ENCODE measurements around the gene B4GALNT4.
A peak's percentile ranks its signal among the peaks of the same experiment; 100 is the strongest.
"Not testable (repeated sequence)": the region's sequence is repeated elsewhere in the genome, so short reads cannot be mapped to it uniquely, and the experiment has no call there.

B4GALNT4 gene

DNA sequence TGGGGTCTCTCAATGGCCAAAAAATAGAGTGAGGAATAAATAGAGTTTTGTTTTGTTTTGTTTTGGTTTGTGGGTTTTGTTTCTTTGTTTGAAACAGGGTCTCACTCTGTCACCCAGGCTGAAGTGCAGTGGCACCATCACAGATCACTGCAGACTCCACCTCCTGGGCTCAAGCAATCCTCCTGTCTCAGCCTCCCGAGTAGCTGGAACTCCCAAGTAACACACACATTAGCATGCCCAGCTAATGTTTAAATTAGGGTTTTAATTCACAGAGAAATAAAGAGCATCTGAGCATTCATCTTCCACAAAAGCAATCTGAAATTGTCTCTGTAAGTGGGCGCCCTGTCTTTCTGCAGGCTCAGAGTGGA is 39.4 kb upstream of the B4GALNT4 start:
- no peak for DNase-seq (ENCODE audit: insufficient read length, low spot score)
- FAIRE-seq = no peak
- TF ChIP-seq PAX5 (IDR thresholded peaks at IDR 0.05; ENCODE audit: insufficient read depth, low read length, severe bottlenecking) (no peak), SPI1 (IDR thresholded peaks at IDR 0.05; ENCODE audit: low read depth, low read length) (no peak), POLR2A (IDR thresholded peaks at IDR 0.05; ENCODE audit: low read depth, low read length) (no peak), TAF1 (IDR thresholded peaks at IDR 0.05; ENCODE audit: low read depth, low read length) (no peak), POLR2AphosphoS5 (IDR thresholded peaks at IDR 0.05; ENCODE audit: low read depth, low read length) (no peak), POU2F2 (IDR thresholded peaks at IDR 0.05; ENCODE audit: low read depth, low read length) (no peak)

DNA sequence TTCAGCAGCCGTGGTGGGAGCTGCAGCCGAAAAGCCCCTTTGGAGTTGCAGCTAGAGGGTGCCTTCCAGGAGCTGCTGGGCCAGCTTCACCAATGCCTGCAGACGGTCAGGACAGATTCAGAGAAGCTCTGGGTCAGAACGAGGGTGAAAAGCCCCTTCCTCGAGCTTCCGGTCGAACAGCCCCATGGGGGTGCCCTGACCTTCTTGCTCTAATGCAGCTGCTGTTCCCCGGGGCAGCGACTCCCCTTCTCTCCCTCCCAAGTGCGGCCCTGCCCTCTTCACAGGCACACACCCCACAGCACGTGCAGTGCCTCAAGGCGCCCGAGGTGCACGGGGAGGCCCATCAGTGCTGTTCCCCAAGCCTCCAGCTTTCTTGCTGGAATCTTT is 39.0 kb upstream of the B4GALNT4 start:
- DNase-seq (ENCODE audit: insufficient read length, low spot score) = no peak
- TF ChIP-seq SPI1 (IDR thresholded peaks at IDR 0.05; ENCODE audit: low read depth, low read length) (no peak), TAF1 (IDR thresholded peaks at IDR 0.05; ENCODE audit: low read depth, low read length) (no peak), POU2F2 (IDR thresholded peaks at IDR 0.05; ENCODE audit: low read depth, low read length) (no peak), POLR2A (IDR thresholded peaks at IDR 0.05; ENCODE audit: low read depth, low read length) (no peak), PAX5 (IDR thresholded peaks at IDR 0.05; ENCODE audit: insufficient read depth, low read length, severe bottlenecking) (no peak), POLR2AphosphoS5 (IDR thresholded peaks at IDR 0.05; ENCODE audit: low read depth, low read length) (no peak)
- FAIRE-seq = no peak

DNA sequence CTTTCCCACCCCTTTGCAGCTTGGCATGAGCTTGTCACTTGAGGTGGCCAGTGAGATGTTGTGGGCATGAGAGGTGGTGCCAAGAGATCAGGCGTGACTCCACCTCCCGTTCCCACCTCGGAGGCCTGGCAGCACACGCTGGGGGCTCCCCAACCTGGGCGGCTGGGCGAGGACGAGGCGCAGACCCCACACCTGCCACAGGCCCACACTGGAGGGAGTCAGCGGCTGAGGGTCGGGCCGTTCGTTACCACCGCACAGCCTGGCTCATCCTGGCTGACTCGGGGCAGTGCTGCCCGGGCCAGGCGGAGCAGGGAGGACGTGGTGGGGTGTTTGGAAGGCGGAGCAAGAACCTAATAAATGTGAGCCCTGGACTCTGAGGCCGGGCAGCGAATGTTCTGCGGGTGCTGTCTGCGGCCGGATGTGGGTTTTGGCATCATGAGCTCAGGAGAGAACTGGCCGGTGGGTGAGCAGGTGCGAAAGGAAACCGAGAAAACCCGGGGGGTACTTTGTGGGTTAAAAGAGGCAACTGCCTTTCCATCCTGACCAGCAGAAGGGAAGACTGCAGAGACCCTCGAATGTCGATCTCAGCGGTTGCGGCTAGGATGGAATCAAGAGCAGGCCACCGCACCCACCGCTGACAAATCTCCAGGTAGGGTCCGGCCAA is 38.5 kb upstream of the B4GALNT4 start:
- DNase-seq (ENCODE audit: insufficient read length, low spot score) (no peak), FAIRE-seq (peak; percentile 20)
- no peak for TF ChIP-seq POLR2AphosphoS5 (IDR thresholded peaks at IDR 0.05; ENCODE audit: low read depth, low read length)

DNA sequence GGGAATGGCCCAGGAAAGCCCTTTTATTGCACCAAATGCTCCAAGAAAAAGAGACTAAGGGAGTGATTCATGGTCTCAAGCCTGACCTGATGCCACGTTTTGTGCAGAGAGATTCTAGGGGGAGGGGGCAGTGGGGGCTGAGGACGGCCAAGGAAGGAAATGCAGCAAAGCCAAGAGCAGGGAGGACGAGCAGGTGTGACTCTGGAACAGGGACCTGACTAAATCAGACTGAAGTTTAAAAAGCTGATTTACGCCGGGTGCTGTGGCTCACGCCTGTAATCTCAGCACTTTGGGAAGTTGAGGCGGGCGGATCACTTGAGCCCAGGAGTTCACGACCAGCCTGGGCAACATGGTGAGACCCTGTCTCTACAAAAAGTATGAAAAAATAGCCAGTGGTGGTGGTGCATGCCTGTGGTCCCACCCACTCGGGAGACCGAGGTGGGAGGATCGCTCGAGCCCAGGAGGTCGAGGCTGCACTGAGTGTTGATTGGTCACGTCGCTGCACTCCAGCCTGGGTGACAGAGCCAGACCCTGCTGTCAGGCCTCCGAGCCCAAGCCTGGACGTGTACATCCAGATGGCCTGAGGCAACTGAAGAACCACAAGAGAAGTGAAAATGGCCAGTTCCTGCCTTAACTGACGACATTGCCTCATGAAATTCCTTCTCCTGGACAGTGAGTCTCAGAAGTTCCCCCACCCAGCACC is 37.8 kb upstream of the B4GALNT4 start:
- no peak for FAIRE-seq
- no peak for DNase-seq (ENCODE audit: insufficient read length, low spot score)
- TF ChIP-seq PAX5 (IDR thresholded peaks at IDR 0.05; ENCODE audit: insufficient read depth, low read length, severe bottlenecking) (no peak), POLR2AphosphoS5 (IDR thresholded peaks at IDR 0.05; ENCODE audit: low read depth, low read length) (no peak), POLR2A (IDR thresholded peaks at IDR 0.05; ENCODE audit: low read depth, low read length) (no peak), TAF1 (IDR thresholded peaks at IDR 0.05; ENCODE audit: low read depth, low read length) (no peak), SPI1 (IDR thresholded peaks at IDR 0.05; ENCODE audit: low read depth, low read length) (no peak), POU2F2 (IDR thresholded peaks at IDR 0.05; ENCODE audit: low read depth, low read length) (no peak)

DNA sequence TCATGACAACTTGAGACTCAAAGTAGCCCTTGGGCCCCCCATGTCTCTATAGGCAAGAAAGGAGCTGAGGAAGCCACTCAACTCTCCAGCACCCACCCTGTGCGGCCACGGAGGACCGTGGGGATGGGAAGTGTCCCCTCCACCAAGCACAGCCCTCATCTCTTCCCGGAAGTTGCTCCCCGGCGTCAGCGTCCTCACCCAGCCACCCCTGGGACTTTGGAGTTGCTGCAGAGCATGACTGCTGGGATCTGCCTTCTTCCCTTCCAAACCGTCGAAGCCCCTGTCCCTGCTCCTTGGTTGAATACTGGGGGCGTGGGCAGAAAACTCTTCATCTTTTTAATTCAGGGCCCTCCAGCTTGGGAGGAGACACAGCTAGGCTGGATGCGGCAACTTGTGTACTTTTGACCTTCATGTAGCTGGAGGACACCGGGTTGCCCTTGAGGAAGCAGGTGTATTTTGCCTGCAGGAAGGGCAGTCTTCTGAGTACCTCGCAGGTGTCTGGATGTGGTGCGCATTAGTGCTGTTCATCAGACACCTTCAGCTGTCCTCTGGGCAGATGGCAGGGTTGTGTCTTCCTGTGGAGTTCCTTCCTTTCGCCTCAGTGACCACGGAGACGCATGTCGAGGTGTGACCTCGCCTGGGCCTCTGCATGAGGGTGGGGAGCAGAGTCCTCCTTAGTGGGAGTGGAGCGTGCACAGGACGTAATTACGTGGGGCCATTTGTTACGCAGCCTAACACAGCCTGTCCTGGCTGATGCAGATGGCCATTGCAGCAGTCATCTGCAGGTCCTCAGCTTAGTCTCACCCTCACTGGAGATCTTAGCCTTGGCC is 36.4 kb upstream of the B4GALNT4 start:
- TF ChIP-seq POU2F2 (IDR thresholded peaks at IDR 0.05; ENCODE audit: low read depth, low read length) (no peak), POLR2AphosphoS5 (IDR thresholded peaks at IDR 0.05; ENCODE audit: low read depth, low read length) (no peak), TAF1 (IDR thresholded peaks at IDR 0.05; ENCODE audit: low read depth, low read length) (no peak)
- DNase-seq (ENCODE audit: insufficient read length, low spot score) (no peak), FAIRE-seq (no peak)

DNA sequence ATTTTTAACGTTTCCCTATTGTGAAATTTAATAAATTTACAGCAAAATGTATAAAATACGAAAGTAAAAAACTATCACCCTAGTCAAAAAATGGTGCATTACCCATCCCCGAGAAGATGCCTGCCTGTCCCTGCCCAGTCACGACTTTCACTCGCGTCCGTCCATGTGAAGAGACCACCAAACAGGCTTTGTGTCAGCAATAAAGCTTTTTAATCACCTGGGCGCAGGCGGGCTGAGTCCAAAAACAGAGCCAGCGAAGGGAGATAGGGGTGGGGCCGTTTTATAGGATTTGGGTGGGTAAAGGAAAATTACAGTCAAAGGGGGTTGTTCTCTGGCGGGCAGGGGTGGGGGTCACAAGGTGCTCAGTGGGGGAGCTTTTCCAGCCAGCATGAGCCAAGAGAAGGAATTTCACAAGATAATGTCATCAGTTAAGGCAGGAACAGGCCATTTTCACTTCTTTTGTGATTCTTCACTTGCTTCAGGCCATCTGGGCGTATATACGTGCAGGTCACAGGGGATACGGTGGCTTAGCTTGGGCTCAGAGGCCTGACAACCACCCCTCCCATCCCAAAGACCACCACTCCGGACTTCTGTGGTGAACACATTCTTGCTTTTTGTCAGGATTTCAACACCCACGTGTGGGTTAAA is 35.6 kb upstream of the B4GALNT4 start:
- FAIRE-seq; DNase-seq (ENCODE audit: insufficient read length, low spot score): not testable (repeated sequence)

DNA sequence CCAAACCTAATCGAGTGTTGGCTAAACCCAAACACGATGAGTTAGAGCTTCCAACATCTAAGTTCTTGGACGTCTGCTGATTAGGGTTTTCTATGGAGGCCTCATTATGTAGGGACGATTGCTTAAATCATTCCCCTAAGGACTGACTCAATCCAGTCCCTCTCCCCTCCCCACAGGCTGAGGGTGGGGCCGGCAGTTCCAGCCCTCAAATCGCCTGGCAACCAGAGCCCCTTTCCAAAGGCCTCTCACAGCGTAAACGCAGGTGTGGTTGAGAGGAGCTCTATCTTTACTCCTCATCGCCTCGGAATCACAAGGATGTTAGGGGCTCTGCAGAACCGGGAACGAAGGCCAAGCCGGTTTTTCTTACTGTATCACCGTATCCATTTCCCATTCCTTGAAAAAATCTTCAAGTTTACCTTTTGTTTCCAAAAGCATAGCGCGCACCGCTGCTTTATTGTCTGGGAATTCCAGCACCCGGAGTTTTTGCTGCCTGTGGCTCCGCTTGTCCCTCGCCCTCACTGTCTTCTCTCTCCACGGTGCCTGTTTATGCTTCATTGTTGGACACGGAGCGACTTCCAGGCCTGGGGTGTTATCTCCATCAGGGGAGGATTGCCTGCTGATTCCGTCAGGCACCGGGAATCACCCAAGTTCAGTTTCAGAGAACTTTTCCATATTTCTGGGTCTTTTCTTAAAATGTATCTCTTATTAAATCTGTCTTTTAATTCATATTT is 34.9 kb upstream of the B4GALNT4 start:
- TF ChIP-seq SPI1 (IDR thresholded peaks at IDR 0.05; ENCODE audit: low read depth, low read length) = no peak
- TF ChIP-seq POLR2AphosphoS5 (IDR thresholded peaks at IDR 0.05; ENCODE audit: low read depth, low read length) = no peak
- no peak for TF ChIP-seq PAX5 (IDR thresholded peaks at IDR 0.05; ENCODE audit: insufficient read depth, low read length, severe bottlenecking)
- no peak for TF ChIP-seq POU2F2 (IDR thresholded peaks at IDR 0.05; ENCODE audit: low read depth, low read length)
- TF ChIP-seq TAF1 (IDR thresholded peaks at IDR 0.05; ENCODE audit: low read depth, low read length) = no peak
- no peak for TF ChIP-seq POLR2A (IDR thresholded peaks at IDR 0.05; ENCODE audit: low read depth, low read length)
- DNase-seq (ENCODE audit: insufficient read length, low spot score) = no peak
- FAIRE-seq = no peak

DNA sequence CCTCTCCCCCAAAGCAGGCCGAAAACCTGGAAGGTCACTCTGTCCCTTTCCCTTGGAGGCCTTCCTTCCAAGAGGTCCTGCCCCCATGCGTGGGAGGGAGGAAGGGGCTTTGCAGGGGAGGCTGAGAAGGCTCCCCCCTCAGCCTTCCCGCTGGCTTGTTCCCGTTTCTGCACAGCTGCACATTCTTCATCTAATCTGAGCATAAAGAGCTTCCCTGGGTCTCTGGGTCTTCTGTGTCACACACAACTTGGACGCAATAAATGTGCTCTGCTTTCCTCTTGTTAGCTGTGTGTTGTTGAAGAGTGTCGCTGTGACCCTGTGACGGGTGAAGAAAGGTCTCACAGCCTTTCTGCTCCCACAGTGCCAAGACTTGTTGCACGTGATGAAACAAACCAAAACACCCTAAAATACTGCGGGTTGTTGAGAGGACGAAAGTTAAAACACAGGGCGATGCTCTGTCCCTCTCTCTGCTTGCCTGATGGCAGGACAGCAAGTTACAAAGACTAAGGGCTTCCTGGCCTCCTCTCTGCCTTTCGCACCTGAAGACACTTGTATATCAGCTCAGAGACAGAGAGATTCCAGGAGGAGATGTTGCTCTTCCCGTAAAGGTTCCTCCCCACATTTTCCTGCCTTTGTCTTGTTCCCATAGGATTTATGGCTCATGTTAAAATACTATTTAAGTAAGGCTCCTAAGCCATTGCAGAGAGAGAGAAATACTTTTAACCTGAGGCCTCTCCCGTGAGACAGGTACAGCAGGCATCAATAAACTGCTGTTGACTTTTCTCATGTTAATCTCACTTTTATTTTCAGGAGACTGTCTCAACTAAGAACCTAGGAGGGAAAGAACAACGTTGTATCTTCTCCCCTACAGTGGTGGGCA is 33.3 kb upstream of the B4GALNT4 start:
- TF ChIP-seq POLR2AphosphoS5 (IDR thresholded peaks at IDR 0.05; ENCODE audit: low read depth, low read length) (no peak), POLR2A (IDR thresholded peaks at IDR 0.05; ENCODE audit: low read depth, low read length) (no peak), SPI1 (IDR thresholded peaks at IDR 0.05; ENCODE audit: low read depth, low read length) (no peak), PAX5 (IDR thresholded peaks at IDR 0.05; ENCODE audit: insufficient read depth, low read length, severe bottlenecking) (no peak), TAF1 (IDR thresholded peaks at IDR 0.05; ENCODE audit: low read depth, low read length) (no peak), POU2F2 (IDR thresholded peaks at IDR 0.05; ENCODE audit: low read depth, low read length) (no peak)
- no peak for FAIRE-seq
- DNase-seq (ENCODE audit: insufficient read length, low spot score) = no peak
